Fibroblast of lung (primary cell): ENCODE results near the gene SORBS1. TPM values are rescaled to one million over a fixed set of nuclear protein-coding genes. Genes with fewer than 3 reads are reported as not detected.

Source experiments
- DNase-seq, 2 donors: peaks; one replicate each; pipeline versions ENCODE4 v3.0.0 to v3.0.0-alpha.2; 2010; ENCODE audit warnings: low read depth in 2 of 2
- H2AFZ ChIP-seq: 2 replicates; pipeline ENCODE4 v1.5.1; 2012; ENCODE audit warnings: low read length, control low read depth, inconsistent platforms
- H3K27ac ChIP-seq: 2 replicates; pipeline ENCODE4 v1.5.1; 2011; ENCODE audit warnings: low read length, control low read depth; ENCODE audit not compliant: insufficient read depth
- H3K27me3 ChIP-seq: 2 replicates; pipeline ENCODE4 v1.5.1; 2011; ENCODE audit warnings: mild to moderate bottlenecking, low read length; ENCODE audit not compliant: control insufficient read depth, insufficient read depth
- H3K36me3 ChIP-seq: 2 replicates; pipeline ENCODE4 v1.5.1; 2011; ENCODE audit warnings: low read length; ENCODE audit not compliant: control insufficient read depth, insufficient read depth
- H3K4me1 ChIP-seq: 2 replicates; pipeline ENCODE4 v1.5.1; 2011; ENCODE audit warnings: low read length; ENCODE audit not compliant: control insufficient read depth, insufficient read depth; ENCODE audit errors: extremely low read depth
- H3K4me2 ChIP-seq: 2 replicates; pipeline ENCODE4 v1.5.1; 2011; ENCODE audit warnings: low read length, control low read depth; ENCODE audit not compliant: insufficient read depth; ENCODE audit errors: extremely low read depth
- H3K4me3 ChIP-seq, 4 experiments: fragments of 200-600 bp in 1 of 4; sonication (generic) in 1 of 4; replicated peaks in 1 of 4; 2 replicates each; pipeline ENCODE4 v1.5.1; 2011 to 2016; ENCODE audit warnings: low read length in 4 of 4, low read depth in 3 of 4, mild to moderate bottlenecking in 3 of 4, control low read depth in 2 of 4, inconsistent platforms in 1 of 4, mixed read lengths in 1 of 4; ENCODE audit not compliant: insufficient read depth in 1 of 4; ENCODE audit errors: control extremely low read depth in 1 of 4
- H3K79me2 ChIP-seq: 2 replicates; pipeline ENCODE4 v1.5.1; 2012; ENCODE audit warnings: mild to moderate bottlenecking, low read length, inconsistent platforms; ENCODE audit not compliant: control insufficient read depth, insufficient read depth
- H3K9ac ChIP-seq: 2 replicates; pipeline ENCODE4 v1.5.1; 2011; ENCODE audit warnings: mild to moderate bottlenecking, low read length, control low read depth; ENCODE audit not compliant: insufficient read depth
- H3K9me3 ChIP-seq: 2 replicates; pipeline ENCODE4 v1.5.1; 2012; ENCODE audit warnings: low read depth, low read length; ENCODE audit not compliant: control insufficient read depth, insufficient read depth
- H4K20me1 ChIP-seq: 2 replicates; pipeline ENCODE4 v1.5.1; 2011; ENCODE audit warnings: low read length; ENCODE audit not compliant: control insufficient read depth, insufficient read depth; ENCODE audit errors: extremely low read depth
- EZH2 ChIP-seq: IDR thresholded peaks from 2 replicates; pipeline ENCODE4 v1.5.1; 2012; ENCODE audit warnings: low read length, control low read depth, mild to moderate bottlenecking; ENCODE audit errors: missing control alignments
- polyA plus RNA-seq, 2 donors: library from polyadenylated mRNA; depleted of rRNA in 1 of 2; stranded (reverse) in 1 of 2; unstranded in 1 of 2; fragments of >200 nt; gene quantifications; 2 replicates each; pipeline ENCODE4 v1.2.1, GENCODE V29; 2011 to 2012; ENCODE audit warnings: missing spikeins in 1 of 2
- total RNA-seq: library from RNA; depleted of rRNA; stranded (reverse); fragments of >200 nt; gene quantifications from 2 replicates; pipeline ENCODE4 v1.2.1, GENCODE V29; 2014
- TF ChIP-seq, protein P1 (sequence below), 2 donors: IDR thresholded peaks in 1 of 2; conservative IDR thresholded peaks in 1 of 2; 1 replicate in 1 of 2; 2 replicates in 1 of 2; pipeline ENCODE4 v1.5.1; 2011 to 2012; ENCODE audit warnings: low read length in 2 of 2, control low read depth in 1 of 2, inconsistent platforms in 1 of 2, low read depth in 1 of 2, mild to moderate bottlenecking in 1 of 2

The SORBS1 gene
- total and polyA plus RNA-seq, 2 donors (not counting 1 experiment from before 2014, with no cell fraction given), result 0.33 to 0.50 TPM

DNA sequence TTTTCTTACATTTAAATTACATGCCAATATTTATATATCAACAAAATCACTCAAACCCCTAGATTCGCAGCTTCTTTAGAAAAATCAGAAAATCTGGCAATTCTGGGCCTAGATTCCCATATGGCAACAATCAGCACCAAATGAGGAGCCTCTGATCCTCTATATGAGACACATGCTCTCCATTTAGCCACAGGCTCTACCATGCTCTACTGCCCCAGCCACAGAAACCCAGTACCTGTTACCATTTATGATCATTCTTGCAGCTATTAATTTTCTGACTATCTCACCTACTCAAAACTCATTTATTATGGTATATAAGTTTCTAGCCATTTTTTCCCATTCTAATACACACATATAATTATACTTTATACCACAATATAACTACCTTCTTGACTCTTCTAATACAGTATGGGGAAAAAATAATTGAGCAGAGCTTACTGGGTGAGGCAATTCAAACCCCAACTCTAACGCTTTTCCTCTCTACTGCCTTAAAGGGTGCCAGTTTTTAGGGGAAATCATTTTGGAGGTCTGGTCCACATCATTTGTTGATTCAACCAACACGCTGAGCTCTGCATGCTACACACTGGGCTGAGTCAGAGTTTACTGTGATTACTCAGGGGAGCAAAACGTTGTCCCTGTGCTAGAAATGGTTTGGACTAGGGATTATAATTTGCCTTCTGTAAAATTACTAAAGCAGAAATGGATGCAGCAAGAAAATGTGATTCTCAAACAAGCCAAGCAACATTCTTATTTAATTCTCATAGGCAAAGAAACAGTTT is 281.9 kb downstream of the SORBS1 start:
- no peaks in the 10 kb centered on the region for H4K20me1 ChIP-seq

DNA sequence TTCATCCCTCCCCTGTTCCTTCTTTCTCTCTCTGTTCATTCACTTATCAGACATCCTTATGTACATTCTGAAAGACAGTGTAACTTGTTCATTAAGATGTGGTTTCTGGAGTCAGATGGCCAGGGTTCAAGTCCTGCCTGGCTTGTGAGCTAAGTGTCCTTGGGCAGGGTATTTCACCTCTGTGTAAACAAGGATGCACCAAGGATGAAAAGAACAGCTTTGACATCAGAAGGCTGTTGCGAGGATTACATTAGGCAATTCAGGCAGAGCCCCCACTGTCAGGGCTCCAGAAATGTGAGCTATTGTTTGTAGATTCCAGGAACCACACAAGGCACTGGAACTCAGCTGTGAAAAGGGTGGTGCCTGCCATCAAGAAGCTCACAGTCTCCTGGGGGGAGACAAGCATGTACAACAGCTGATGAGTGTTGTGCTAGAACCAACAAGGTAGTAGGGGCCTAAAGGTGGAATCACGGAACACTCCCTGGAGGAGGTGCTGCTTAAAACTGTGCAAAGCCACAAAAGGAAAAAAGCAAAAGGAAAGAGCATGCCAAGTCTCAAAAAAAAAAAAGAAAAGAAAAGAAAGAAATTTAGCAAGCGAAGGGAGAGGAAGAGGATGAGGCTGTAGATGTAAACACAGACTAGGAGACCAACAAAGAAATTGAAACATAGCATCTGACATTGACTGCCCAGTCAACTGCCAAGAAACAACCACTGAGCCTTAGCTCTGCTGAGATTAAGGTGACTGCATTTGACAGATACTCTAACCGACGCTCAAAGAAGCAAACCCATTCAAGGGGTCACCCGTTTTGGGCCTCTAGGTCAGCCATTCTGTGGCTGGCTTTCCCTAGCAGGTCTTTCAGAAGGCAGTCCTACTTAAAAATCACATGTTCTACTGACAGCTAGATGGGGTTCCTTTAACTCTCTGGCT is 282.8 kb downstream of the SORBS1 start:
- Histone ChIP-seq H4K20me1 (no peaks in the 10 kb centered on the region), H3K27me3 (no peaks in the 10 kb centered on the region), H3K4me2 (peak overlapping the region; percentile 36), H3K27ac (peak overlapping the region; percentile 59), H3K36me3 (no peaks in the 10 kb centered on the region), H3K79me2 (peaks cover 72% of the 10 kb centered on the region), H3K4me1 (peaks cover 35% of the 10 kb centered on the region), H2AFZ (no peak overlapping the region), H3K9ac (no peak overlapping the region), H3K4me3 (no peak overlapping the region), H3K9me3 (no peaks in the 10 kb centered on the region)
- TF ChIP-seq EZH2, result no peak
- TF ChIP-seq, protein P1, sequence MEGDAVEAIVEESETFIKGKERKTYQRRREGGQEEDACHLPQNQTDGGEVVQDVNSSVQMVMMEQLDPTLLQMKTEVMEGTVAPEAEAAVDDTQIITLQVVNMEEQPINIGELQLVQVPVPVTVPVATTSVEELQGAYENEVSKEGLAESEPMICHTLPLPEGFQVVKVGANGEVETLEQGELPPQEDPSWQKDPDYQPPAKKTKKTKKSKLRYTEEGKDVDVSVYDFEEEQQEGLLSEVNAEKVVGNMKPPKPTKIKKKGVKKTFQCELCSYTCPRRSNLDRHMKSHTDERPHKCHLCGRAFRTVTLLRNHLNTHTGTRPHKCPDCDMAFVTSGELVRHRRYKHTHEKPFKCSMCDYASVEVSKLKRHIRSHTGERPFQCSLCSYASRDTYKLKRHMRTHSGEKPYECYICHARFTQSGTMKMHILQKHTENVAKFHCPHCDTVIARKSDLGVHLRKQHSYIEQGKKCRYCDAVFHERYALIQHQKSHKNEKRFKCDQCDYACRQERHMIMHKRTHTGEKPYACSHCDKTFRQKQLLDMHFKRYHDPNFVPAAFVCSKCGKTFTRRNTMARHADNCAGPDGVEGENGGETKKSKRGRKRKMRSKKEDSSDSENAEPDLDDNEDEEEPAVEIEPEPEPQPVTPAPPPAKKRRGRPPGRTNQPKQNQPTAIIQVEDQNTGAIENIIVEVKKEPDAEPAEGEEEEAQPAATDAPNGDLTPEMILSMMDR (conservative IDR thresholded peaks at IDR 0.05 in 1 of 2, IDR thresholded peaks at IDR 0.05 in 1 of 2; ENCODE audit: low read depth in 1 of 2, low read length in 2 of 2), result no peak
- DNase-seq, result peak; percentile 60 to 72

More for the DNA sequence above, 281.9 kb downstream of the SORBS1 start:
- H3K4me3 ChIP-seq, result no peak overlapping the region
- H3K4me1 ChIP-seq, result peaks cover 32% of the 10 kb centered on the region
- no peaks in the 10 kb centered on the region for H3K9me3 ChIP-seq
- peak; percentile 46 to 73 for DNase-seq
- H3K27ac ChIP-seq, result peak overlapping the region; percentile 59
- H3K9ac ChIP-seq, result no peak overlapping the region
- H2AFZ ChIP-seq, result no peak overlapping the region
- no peaks in the 10 kb centered on the region for H3K27me3 ChIP-seq
- peak overlapping the region; percentile 36 for H3K4me2 ChIP-seq
- TF ChIP-seq, protein P1 (conservative IDR thresholded peaks at IDR 0.05 in 1 of 2, IDR thresholded peaks at IDR 0.05 in 1 of 2; ENCODE audit: low read depth in 1 of 2, low read length in 2 of 2), result no peak
- no peak for TF ChIP-seq EZH2
- H3K79me2 ChIP-seq, result peaks cover 79% of the 10 kb centered on the region
- H3K36me3 ChIP-seq, result no peaks in the 10 kb centered on the region

DNA sequence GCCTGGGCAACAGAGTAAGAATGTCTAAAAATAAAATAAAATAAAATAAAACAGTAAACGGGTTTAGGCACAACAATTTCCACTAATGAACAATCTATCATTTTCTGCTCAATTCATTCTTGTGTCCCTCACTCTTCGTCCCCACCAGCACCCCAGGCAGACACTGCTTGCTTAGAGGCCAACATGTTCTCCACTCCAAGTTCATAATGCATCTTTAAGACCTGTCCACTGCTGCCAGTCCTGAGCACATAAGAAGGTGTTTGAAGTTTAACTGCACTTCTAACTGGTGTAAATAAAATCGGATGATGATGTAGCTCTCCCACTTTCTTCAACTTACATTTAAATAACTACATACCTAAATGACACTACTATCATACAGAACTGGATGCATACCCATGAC is 283.6 kb downstream of the SORBS1 start:
- peak overlapping the region; percentile 71 for H3K27ac ChIP-seq
- peaks cover 38% of the 10 kb centered on the region for H3K4me1 ChIP-seq
- no peaks in the 10 kb centered on the region for H3K27me3 ChIP-seq
- no peaks in the 10 kb centered on the region for H3K36me3 ChIP-seq
- no peak overlapping the region for H3K9ac ChIP-seq
- no peak for DNase-seq
- H3K4me3 ChIP-seq, result no peak overlapping the region
- no peaks in the 10 kb centered on the region for H4K20me1 ChIP-seq
- TF ChIP-seq, protein P1 (conservative IDR thresholded peaks at IDR 0.05 in 1 of 2, IDR thresholded peaks at IDR 0.05 in 1 of 2; ENCODE audit: low read depth in 1 of 2, low read length in 2 of 2), result no peak
- no peak for TF ChIP-seq EZH2
- peaks cover 71% of the 10 kb centered on the region for H3K79me2 ChIP-seq
- H3K9me3 ChIP-seq, result no peaks in the 10 kb centered on the region
- H2AFZ ChIP-seq, result no peak overlapping the region
- no peak overlapping the region for H3K4me2 ChIP-seq
